HEK293 (cell line): ENCODE results near the gene DLG2.

Experiments used
- CTCF ChIA-PET: fragments of 350-600 bp; formaldehyde crosslinking; extraction: SDS; loops from one replicate; lab custom pipeline; 2021; ENCODE audit warnings: antibody characterized with exemption; lab: Yijun Ruan, JAX
- POLR2A ChIA-PET: fragments of 300-600 bp; formaldehyde crosslinking; extraction: SDS; loops from one replicate; lab custom pipeline; 2020; ENCODE audit warnings: antibody characterized with exemption, inconsistent platforms; lab: Yijun Ruan, JAX
- H3K27ac ChIP-seq: fragments of 200-500 bp; sonication (Bioruptor generic); 2 replicates; pipeline ENCODE4 v1.5.1; 2014; ENCODE audit warnings: low read depth, low read length, control low read depth, inconsistent platforms; ENCODE audit errors: extremely low read depth
- H3K36me3 ChIP-seq, 2 experiments: fragments of 200-500 bp in 1 of 2; sonication (Bioruptor generic) in 1 of 2; 1 replicate in 1 of 2; 2 replicates in 1 of 2; pipeline ENCODE4 v1.5.1; 2014 to 2017; ENCODE audit warnings: inconsistent platforms in 2 of 2, low read length in 2 of 2; ENCODE audit not compliant: control insufficient read depth in 2 of 2, insufficient read depth in 1 of 2
- H3K4me1 ChIP-seq: fragments of 200-500 bp; sonication (Bioruptor generic); 2 replicates; pipeline ENCODE4 v1.5.1; 2014; ENCODE audit warnings: mild to moderate bottlenecking, low read length, inconsistent platforms; ENCODE audit not compliant: control insufficient read depth, insufficient read depth
- H3K4me3 ChIP-seq: 2 replicates; pipeline ENCODE4 v1.5.1; 2011; ENCODE audit warnings: low read depth, mild to moderate bottlenecking, control low read depth, low read length, moderate library complexity
- H3K9me3 ChIP-seq: fragments of 200-500 bp; sonication (Bioruptor generic); 2 replicates; pipeline ENCODE4 v1.5.1; 2014; ENCODE audit warnings: low read depth, low read length, inconsistent platforms; ENCODE audit not compliant: control insufficient read depth, insufficient read depth
- GFI1B ChIP-seq: fragments of 450-650 bp; formaldehyde crosslinking; IDR thresholded peaks from 2 replicates; pipeline ENCODE4 v1.5.1; 2016; ENCODE audit warnings: missing biosample characterization, missing genetic modification characterization
- HOXC10 ChIP-seq: sonication (generic); formaldehyde crosslinking; IDR thresholded peaks from 2 replicates; pipeline ENCODE4 v1.8.1; 2023; ENCODE audit warnings: mild to moderate bottlenecking, missing genetic modification reagents
- KLF8 ChIP-seq: fragments of 450-650 bp; formaldehyde crosslinking; IDR thresholded peaks from 2 replicates; pipeline ENCODE4 v1.5.1; 2016; ENCODE audit warnings: missing biosample characterization, missing genetic modification characterization
- MYNN ChIP-seq: fragments of 450-650 bp; formaldehyde crosslinking; IDR thresholded peaks from 2 replicates; pipeline ENCODE4 v1.5.1; 2016; ENCODE audit warnings: missing biosample characterization, missing genetic modification characterization, borderline replicate concordance
- ZBTB7A ChIP-seq: fragments of 450-650 bp; formaldehyde crosslinking; IDR thresholded peaks from 2 replicates; pipeline ENCODE4 v1.5.1; 2016; ENCODE audit warnings: low read depth, missing biosample characterization, missing genetic modification characterization
- ZFHX2 ChIP-seq: fragments of 450-650 bp; formaldehyde crosslinking; conservative IDR thresholded peaks from 2 replicates; pipeline ENCODE4 v1.5.1; 2016; ENCODE audit warnings: missing biosample characterization, missing genetic modification characterization
- ZNF174 ChIP-seq: fragments of 450-650 bp; formaldehyde crosslinking; IDR thresholded peaks from 2 replicates; pipeline ENCODE4 v1.5.0; 2017; ENCODE audit warnings: missing biosample characterization, mild to moderate bottlenecking, missing genetic modification characterization
- ZNF2 ChIP-seq: fragments of 450-650 bp; formaldehyde crosslinking; IDR thresholded peaks from 2 replicates; pipeline ENCODE4 v1.5.1; 2016; ENCODE audit warnings: missing biosample characterization, missing genetic modification characterization
- ZNF350 ChIP-seq: fragments of 450-650 bp; formaldehyde crosslinking; IDR thresholded peaks from 2 replicates; pipeline ENCODE4 v1.5.0; 2017; ENCODE audit warnings: missing biosample characterization, mild to moderate bottlenecking, missing genetic modification characterization
- ZNF394 ChIP-seq: fragments of 450-650 bp; formaldehyde crosslinking; IDR thresholded peaks from 2 replicates; pipeline ENCODE4 v1.5.1; 2016; ENCODE audit warnings: missing biosample characterization, missing genetic modification characterization, mild to moderate bottlenecking, moderate library complexity, borderline replicate concordance
- ZNF48 ChIP-seq: fragments of 450-650 bp; formaldehyde crosslinking; IDR thresholded peaks from 2 replicates; pipeline ENCODE4 v1.5.1; 2016; ENCODE audit warnings: missing biosample characterization, missing genetic modification characterization
- ZNF658 ChIP-seq: fragments of 450-650 bp; formaldehyde crosslinking; IDR thresholded peaks from 2 replicates; pipeline ENCODE4; 2016; ENCODE audit warnings: missing biosample characterization, missing genetic modification characterization
- ZNF707 ChIP-seq: fragments of 450-650 bp; formaldehyde crosslinking; IDR thresholded peaks from 2 replicates; pipeline ENCODE4 v1.5.1; 2016; ENCODE audit warnings: missing biosample characterization, missing genetic modification characterization
- ZNF747 ChIP-seq: fragments of 450-650 bp; formaldehyde crosslinking; IDR thresholded peaks from 2 replicates; pipeline ENCODE4 v1.5.1; 2016; ENCODE audit warnings: missing biosample characterization, missing genetic modification characterization
- ZNF785 ChIP-seq: fragments of 450-650 bp; formaldehyde crosslinking; IDR thresholded peaks from 2 replicates; pipeline ENCODE4 v1.5.1; 2016; ENCODE audit warnings: missing biosample characterization, missing genetic modification characterization
- ZNF830 ChIP-seq: fragments of 450-650 bp; IDR thresholded peaks from 2 replicates; pipeline ENCODE4 v1.5.0; 2018; ENCODE audit warnings: missing biosample characterization, missing genetic modification characterization, low read depth, mild to moderate bottlenecking, moderate library complexity
- TF ChIP-seq, protein P1 (sequence below): fragments of 450-650 bp; formaldehyde crosslinking; IDR thresholded peaks from 2 replicates; pipeline ENCODE4 v1.5.1; 2017; ENCODE audit warnings: missing biosample characterization, missing genetic modification characterization
- TF ChIP-seq, protein P2 (sequence below): fragments of 450-650 bp; formaldehyde crosslinking; conservative IDR thresholded peaks from 2 replicates; pipeline ENCODE4 v1.5.1; 2016; ENCODE audit warnings: low read depth, missing biosample characterization, missing genetic modification characterization
- TF ChIP-seq, protein P3 (sequence below): fragments of 450-650 bp; formaldehyde crosslinking; IDR thresholded peaks from 2 replicates; pipeline ENCODE4 v1.5.1; 2016; ENCODE audit warnings: missing biosample characterization, missing genetic modification characterization, borderline replicate concordance
- TF ChIP-seq, protein P4 (sequence below): fragments of 450-650 bp; formaldehyde crosslinking; IDR thresholded peaks from 2 replicates; pipeline ENCODE4 v1.5.1; 2016; ENCODE audit warnings: missing biosample characterization, missing genetic modification characterization
- TF ChIP-seq, protein P5 (sequence below): fragments of 450-650 bp; formaldehyde crosslinking; IDR thresholded peaks from 2 replicates; pipeline ENCODE4 v1.5.1; 2016; ENCODE audit warnings: missing biosample characterization, missing genetic modification characterization
- TF ChIP-seq, protein P6 (sequence below): IDR thresholded peaks from 2 replicates; pipeline ENCODE4 v1.6.1; 2011; ENCODE audit warnings: mild to moderate bottlenecking, low read depth, low read length, borderline replicate concordance

Gene DLG2

DNA sequence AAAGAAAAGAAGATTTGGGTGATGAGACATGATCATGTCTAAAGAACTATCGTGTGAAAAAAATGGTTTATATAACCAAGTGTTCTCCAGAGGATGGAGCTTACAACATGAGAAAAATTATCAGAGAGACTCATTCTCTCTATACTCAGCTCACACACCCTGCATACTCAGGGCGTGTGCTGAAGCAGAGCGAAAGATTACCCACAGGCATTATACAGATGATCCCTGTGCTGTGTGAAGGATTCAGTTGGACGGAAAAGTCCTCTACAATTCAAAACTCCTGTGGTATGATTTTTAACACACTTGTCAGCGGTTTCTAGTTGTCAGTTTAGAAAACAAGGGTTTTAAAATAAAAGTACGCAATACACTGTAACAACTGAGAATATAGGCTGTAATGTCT lies 267.3 kb downstream of the DLG2 start:
- Histone ChIP-seq H3K9me3 (no peaks in the 10 kb centered on the region), H3K27ac (no peak overlapping the region), H3K36me3 (no peaks in the 10 kb centered on the region), H3K4me1 (no peaks in the 10 kb centered on the region), H3K4me3 (no peak overlapping the region)
- CTCF ChIA-PET = no interaction called here
- POLR2A ChIA-PET = no interaction called here
- TF ChIP-seq ZNF747 (tag by site-specific recombination) (no peak), ZNF785 (tag by site-specific recombination) (no peak), ZNF707 (no peak), ZNF174 (tag by site-specific recombination) (no peak), ZNF830 (tag by site-specific recombination) (no peak), ZNF350 (tag by site-specific recombination) (no peak), MYNN (tag by site-specific recombination) (no peak), HOXC10 (no peak), KLF8 (tag by site-specific recombination) (no peak), ZNF658 (tag by site-specific recombination) (no peak)
- TF ChIP-seq, protein P1, sequence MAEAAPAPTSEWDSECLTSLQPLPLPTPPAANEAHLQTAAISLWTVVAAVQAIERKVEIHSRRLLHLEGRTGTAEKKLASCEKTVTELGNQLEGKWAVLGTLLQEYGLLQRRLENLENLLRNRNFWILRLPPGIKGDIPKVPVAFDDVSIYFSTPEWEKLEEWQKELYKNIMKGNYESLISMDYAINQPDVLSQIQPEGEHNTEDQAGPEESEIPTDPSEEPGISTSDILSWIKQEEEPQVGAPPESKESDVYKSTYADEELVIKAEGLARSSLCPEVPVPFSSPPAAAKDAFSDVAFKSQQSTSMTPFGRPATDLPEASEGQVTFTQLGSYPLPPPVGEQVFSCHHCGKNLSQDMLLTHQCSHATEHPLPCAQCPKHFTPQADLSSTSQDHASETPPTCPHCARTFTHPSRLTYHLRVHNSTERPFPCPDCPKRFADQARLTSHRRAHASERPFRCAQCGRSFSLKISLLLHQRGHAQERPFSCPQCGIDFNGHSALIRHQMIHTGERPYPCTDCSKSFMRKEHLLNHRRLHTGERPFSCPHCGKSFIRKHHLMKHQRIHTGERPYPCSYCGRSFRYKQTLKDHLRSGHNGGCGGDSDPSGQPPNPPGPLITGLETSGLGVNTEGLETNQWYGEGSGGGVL = no peak
- TF ChIP-seq, protein P2, sequence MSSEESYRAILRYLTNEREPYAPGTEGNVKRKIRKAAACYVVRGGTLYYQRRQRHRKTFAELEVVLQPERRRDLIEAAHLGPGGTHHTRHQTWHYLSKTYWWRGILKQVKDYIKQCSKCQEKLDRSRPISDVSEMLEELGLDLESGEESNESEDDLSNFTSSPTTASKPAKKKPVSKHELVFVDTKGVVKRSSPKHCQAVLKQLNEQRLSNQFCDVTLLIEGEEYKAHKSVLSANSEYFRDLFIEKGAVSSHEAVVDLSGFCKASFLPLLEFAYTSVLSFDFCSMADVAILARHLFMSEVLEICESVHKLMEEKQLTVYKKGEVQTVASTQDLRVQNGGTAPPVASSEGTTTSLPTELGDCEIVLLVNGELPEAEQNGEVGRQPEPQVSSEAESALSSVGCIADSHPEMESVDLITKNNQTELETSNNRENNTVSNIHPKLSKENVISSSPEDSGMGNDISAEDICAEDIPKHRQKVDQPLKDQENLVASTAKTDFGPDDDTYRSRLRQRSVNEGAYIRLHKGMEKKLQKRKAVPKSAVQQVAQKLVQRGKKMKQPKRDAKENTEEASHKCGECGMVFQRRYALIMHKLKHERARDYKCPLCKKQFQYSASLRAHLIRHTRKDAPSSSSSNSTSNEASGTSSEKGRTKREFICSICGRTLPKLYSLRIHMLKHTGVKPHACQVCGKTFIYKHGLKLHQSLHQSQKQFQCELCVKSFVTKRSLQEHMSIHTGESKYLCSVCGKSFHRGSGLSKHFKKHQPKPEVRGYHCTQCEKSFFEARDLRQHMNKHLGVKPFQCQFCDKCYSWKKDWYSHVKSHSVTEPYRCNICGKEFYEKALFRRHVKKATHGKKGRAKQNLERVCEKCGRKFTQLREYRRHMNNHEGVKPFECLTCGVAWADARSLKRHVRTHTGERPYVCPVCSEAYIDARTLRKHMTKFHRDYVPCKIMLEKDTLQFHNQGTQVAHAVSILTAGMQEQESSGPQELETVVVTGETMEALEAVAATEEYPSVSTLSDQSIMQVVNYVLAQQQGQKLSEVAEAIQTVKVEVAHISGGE (tag by site-specific recombination) = no peak
- TF ChIP-seq, protein P3, sequence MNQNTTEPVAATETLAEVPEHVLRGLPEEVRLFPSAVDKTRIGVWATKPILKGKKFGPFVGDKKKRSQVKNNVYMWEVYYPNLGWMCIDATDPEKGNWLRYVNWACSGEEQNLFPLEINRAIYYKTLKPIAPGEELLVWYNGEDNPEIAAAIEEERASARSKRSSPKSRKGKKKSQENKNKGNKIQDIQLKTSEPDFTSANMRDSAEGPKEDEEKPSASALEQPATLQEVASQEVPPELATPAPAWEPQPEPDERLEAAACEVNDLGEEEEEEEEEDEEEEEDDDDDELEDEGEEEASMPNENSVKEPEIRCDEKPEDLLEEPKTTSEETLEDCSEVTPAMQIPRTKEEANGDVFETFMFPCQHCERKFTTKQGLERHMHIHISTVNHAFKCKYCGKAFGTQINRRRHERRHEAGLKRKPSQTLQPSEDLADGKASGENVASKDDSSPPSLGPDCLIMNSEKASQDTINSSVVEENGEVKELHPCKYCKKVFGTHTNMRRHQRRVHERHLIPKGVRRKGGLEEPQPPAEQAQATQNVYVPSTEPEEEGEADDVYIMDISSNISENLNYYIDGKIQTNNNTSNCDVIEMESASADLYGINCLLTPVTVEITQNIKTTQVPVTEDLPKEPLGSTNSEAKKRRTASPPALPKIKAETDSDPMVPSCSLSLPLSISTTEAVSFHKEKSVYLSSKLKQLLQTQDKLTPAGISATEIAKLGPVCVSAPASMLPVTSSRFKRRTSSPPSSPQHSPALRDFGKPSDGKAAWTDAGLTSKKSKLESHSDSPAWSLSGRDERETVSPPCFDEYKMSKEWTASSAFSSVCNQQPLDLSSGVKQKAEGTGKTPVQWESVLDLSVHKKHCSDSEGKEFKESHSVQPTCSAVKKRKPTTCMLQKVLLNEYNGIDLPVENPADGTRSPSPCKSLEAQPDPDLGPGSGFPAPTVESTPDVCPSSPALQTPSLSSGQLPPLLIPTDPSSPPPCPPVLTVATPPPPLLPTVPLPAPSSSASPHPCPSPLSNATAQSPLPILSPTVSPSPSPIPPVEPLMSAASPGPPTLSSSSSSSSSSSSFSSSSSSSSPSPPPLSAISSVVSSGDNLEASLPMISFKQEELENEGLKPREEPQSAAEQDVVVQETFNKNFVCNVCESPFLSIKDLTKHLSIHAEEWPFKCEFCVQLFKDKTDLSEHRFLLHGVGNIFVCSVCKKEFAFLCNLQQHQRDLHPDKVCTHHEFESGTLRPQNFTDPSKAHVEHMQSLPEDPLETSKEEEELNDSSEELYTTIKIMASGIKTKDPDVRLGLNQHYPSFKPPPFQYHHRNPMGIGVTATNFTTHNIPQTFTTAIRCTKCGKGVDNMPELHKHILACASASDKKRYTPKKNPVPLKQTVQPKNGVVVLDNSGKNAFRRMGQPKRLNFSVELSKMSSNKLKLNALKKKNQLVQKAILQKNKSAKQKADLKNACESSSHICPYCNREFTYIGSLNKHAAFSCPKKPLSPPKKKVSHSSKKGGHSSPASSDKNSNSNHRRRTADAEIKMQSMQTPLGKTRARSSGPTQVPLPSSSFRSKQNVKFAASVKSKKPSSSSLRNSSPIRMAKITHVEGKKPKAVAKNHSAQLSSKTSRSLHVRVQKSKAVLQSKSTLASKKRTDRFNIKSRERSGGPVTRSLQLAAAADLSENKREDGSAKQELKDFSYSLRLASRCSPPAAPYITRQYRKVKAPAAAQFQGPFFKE (tag by site-specific recombination) = no peak

DNA sequence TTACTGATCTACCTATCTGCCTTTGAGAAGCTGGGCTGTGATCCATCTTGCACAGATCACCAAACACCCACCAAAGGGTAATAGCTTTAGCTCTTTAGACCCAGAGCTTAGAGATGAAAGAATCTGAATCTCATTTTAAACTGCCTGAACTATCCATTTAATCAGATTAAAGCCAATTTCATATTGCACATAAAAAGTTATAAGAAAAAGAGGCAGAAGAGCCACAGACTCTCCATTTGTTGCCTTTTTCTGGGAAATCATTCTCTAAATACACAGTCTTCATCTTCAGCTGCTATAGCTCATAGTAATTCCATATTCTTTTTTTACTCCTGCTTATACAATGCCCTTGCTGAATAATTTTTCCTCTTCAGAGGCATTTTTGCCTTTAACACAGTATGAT lies 271.2 kb downstream of the DLG2 start:
- ChIA-PET POLR2A (no interaction called here), CTCF (no interaction called here)
- Histone ChIP-seq H3K4me1 (no peaks in the 10 kb centered on the region), H3K36me3 (no peaks in the 10 kb centered on the region), H3K4me3 (no peak overlapping the region), H3K9me3 (no peaks in the 10 kb centered on the region), H3K27ac (no peak overlapping the region)
- TF ChIP-seq, protein P4, sequence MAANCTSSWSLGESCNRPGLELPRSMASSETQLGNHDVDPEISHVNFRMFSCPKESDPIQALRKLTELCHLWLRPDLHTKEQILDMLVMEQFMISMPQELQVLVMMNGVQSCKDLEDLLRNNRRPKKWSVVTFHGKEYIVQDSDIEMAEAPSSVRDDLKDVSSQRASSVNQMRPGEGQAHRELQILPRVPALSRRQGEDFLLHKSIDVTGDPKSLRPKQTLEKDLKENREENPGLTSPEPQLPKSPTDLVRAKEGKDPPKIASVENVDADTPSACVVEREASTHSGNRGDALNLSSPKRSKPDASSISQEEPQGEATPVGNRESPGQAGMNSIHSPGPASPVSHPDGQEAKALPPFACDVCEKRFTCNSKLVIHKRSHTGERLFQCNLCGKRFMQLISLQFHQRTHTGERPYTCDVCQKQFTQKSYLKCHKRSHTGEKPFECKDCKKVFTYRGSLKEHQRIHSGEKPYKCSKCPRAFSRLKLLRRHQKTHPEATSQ (tag by site-specific recombination) = no peak
- TF ChIP-seq ZBTB7A = no peak
- TF ChIP-seq, protein P5, sequence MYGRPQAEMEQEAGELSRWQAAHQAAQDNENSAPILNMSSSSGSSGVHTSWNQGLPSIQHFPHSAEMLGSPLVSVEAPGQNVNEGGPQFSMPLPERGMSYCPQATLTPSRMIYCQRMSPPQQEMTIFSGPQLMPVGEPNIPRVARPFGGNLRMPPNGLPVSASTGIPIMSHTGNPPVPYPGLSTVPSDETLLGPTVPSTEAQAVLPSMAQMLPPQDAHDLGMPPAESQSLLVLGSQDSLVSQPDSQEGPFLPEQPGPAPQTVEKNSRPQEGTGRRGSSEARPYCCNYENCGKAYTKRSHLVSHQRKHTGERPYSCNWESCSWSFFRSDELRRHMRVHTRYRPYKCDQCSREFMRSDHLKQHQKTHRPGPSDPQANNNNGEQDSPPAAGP (tag by site-specific recombination) = no peak
- TF ChIP-seq ZNF48 (tag by site-specific recombination) = no peak
- TF ChIP-seq, protein P6, sequence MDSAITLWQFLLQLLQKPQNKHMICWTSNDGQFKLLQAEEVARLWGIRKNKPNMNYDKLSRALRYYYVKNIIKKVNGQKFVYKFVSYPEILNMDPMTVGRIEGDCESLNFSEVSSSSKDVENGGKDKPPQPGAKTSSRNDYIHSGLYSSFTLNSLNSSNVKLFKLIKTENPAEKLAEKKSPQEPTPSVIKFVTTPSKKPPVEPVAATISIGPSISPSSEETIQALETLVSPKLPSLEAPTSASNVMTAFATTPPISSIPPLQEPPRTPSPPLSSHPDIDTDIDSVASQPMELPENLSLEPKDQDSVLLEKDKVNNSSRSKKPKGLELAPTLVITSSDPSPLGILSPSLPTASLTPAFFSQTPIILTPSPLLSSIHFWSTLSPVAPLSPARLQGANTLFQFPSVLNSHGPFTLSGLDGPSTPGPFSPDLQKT = no peak
- TF ChIP-seq ZNF394 (tag by site-specific recombination) = no peak
- TF ChIP-seq ZFHX2 = no peak
- TF ChIP-seq ZNF2 = no peak
- TF ChIP-seq GFI1B = no peak
